GM12874 (cell line): ENCODE data around the gene SMYD3.

Experiments
- TF ChIP-seq, protein P1 (sequence below): IDR thresholded peaks from 2 replicates; pipeline ENCODE4 v1.5.1; 2011; ENCODE audit warnings: low read depth, mild to moderate bottlenecking, control low read depth, low read length, moderate library complexity; ENCODE audit not compliant: insufficient read depth

The SMYD3 gene

DNA sequence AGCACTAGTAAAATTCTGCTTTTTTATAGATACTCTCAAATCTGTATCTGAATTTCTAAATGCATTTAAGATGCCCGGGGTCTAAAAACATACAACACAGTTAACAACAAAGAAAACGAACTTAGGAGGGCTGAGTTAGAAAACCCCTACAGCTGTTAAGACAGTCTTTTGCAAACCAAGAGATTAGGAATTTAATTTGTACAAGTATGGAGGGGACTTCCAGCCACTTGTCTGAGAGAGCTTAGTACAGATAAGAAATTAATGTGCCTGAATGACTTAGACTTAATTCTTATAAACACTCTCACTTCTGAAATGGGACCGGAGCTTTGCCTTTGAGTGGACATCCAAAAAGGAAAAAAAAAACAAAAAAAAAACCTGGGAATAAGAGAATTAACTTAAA is 61.6 kb downstream of the SMYD3 start:
- TF ChIP-seq, protein P1, sequence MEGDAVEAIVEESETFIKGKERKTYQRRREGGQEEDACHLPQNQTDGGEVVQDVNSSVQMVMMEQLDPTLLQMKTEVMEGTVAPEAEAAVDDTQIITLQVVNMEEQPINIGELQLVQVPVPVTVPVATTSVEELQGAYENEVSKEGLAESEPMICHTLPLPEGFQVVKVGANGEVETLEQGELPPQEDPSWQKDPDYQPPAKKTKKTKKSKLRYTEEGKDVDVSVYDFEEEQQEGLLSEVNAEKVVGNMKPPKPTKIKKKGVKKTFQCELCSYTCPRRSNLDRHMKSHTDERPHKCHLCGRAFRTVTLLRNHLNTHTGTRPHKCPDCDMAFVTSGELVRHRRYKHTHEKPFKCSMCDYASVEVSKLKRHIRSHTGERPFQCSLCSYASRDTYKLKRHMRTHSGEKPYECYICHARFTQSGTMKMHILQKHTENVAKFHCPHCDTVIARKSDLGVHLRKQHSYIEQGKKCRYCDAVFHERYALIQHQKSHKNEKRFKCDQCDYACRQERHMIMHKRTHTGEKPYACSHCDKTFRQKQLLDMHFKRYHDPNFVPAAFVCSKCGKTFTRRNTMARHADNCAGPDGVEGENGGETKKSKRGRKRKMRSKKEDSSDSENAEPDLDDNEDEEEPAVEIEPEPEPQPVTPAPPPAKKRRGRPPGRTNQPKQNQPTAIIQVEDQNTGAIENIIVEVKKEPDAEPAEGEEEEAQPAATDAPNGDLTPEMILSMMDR = no peak

DNA sequence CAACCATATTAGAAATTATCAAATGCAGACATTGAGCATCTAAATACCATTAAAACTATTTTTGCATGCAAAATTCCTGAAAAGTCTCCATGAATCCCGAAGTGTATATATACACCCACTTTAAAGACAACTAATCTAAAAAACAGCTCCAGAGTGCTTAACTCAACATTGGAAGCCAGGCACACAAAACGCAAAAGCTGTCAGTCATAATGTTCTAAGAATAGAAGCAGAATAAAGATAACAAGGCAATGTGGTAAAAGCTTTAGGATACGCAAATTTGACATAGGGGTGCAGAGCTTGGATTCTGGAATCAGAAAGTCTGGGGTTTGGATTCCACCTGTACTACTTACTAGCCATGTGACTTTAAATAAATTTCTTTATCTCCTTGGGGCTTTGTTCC is 62.5 kb downstream of the SMYD3 start:
- TF ChIP-seq, protein P1 = no peak

DNA sequence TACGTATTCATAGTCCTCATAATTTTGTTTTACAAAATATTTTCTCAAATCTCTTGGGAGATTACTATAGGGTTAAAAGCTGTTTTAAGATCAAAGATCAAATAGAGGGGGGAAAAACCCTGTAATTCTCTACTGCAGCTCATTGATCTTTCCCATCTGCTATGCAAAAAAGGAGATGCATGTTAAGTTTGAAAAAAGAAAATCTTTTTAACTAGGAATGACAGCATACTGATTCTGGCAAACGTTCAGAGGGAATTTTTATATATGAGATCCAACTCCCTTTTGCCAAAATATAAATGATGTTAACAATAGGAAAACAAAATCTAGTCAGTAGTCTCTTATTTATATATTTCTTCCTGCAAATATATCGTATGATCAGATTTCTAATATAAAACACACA is 69.1 kb downstream of the SMYD3 start:
- TF ChIP-seq, protein P1 = no peak

DNA sequence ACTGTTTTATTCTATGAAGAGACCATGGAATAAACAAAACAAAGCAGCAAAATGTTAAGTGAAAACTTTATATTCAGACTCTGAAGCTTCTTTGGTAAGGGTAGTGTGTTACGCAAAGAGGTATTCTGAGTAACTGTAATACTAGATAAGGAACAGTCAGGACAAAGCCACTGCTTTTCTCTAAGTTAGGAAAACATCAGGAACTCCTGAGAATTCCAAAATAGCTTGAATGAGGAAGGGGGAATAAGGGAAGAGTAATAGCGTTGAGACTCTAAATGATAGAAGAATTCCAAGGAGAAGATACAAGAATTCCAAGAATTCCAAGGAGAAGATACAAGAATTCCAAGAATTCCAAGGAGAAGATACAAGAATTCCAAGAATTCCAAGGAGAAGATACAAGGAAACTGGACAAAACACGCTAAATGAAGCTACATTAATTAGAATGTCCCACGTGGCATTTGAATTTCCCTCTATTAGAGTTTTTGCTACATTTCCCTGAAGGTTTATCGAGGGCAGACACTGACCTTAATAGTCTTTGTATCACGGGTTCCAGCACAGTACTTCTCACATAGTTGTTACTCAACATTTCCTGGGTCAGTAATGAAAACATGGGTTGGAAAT is 71.5 kb downstream of the SMYD3 start:
- TF ChIP-seq, protein P1 = no peak

DNA sequence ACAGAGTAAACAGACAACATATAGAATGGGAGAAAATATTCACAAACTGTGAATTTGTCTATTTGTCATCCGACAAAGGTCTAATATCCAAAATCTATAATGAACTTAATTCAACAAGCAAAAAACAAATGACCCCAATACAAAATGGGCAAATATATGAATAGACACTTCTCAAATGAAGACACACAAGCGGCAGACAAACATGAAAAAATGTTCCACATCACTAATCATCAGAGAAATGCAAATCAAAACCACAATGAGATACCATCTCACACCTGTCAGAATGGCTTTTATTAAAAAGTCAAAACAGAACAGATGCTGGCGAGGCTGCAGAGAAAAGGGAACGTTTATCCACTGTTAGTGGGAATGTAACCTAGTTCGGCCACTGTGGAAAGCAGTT is 72.7 kb downstream of the SMYD3 start:
- TF ChIP-seq, protein P1 = no peak

DNA sequence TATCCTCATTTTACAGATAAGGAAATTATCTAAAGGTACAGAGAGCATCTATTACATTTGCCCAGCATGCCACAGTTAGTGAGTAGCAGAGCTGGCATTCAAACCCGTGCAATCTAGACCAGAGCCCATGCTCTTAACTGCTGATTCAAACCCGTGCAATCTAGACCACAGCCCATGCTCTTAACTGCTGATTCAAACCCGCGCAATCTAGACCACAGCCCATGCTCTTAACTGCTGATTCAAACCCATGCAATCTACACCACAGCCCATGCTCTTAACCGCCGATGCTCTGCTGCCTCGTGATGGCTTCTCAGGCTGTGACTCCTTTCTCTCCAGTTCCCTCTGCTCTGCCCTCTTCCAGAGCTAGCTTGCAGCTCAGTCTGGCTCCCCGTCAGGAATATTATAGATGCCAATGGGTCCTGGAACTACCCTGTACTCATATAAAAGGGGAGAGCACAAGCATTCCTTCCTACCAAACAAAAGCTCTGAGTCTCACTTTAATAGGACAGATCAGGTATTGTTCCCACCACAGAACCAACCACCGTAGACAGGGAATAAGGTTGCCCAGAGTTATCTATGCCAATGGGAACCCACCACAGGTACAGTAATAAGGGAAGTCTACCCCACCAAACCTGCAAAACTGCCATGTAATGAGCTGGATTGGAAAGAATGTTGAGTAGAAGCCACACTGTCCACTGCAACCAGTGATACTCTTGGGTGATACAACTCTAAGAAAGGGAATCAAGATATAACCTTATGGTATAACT is 78.4 kb downstream of the SMYD3 start:
- TF ChIP-seq, protein P1 = no peak

DNA sequence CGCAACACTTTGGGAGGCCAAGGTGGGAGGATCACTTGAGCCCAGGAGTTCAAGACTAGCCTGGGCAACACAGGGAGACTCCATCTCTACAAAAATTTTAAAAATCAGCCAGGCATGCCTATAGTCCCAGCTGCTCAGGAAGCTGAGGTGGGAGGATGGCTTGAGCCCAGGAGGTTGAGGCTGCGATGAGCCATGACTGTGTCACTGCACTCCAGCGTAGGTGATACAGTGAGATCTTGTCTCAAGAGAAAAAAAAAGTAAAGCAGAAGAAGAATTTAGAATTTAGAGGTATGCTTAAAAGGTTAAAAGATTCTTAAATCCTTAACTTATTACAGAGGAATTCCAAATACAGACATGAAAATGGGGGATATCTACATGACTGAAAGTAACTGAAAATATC is 79.5 kb downstream of the SMYD3 start:
- TF ChIP-seq, protein P1 = no peak
